PC-3 (cell line): ENCODE results near the gene KRTAP29-1. TPM values are rescaled to one million over a fixed set of nuclear protein-coding genes. Genes with fewer than 3 reads are reported as not detected.

Experiments
- ATAC-seq: fragments of 200-7000 bp; cut with Tn5 transposase; 2 replicates; pipeline ENCODE4 v1.9.1; 2020; ENCODE audit warnings: mild to moderate bottlenecking, moderate library complexity
- BruUV-seq: library from RNA; stranded (reverse); fragments of 400-500 nt; replicated peaks from 2 replicates; lab custom pipeline; 2021; lab: Mats Ljungman, UMichigan
- CTCF ChIA-PET: fragments of 300-600 bp; sonication (Branson Sonifier 250); formaldehyde crosslinking; loops from one replicate; lab custom pipeline; 2022; ENCODE audit warnings: antibody characterized with exemption; lab: Charles Lee
- POLR2A ChIA-PET: fragments of 300-600 bp; sonication (Branson Sonifier 250); formaldehyde crosslinking; loops from one replicate; lab custom pipeline; 2022; ENCODE audit warnings: antibody characterized with exemption; ENCODE audit not compliant: unreplicated experiment; lab: Charles Lee
- DNase-seq: peaks from one replicate; pipeline ENCODE4 v3.0.0-alpha.2; 2015
- H2AFZ ChIP-seq: fragments of 300-600 bp; sonication (generic); 2 replicates; pipeline ENCODE4 v1.6.0; 2016; ENCODE audit warnings: antibody characterized with exemption, low read length
- H3F3A ChIP-seq: fragments of 300-600 bp; sonication (generic); one replicate; pipeline ENCODE4 v1.6.0; 2017; ENCODE audit warnings: antibody characterized with exemption, low read length, control low read depth, mild to moderate bottlenecking; ENCODE audit not compliant: unreplicated experiment
- H3K27ac ChIP-seq: fragments of 300-600 bp; sonication (generic); 2 replicates; pipeline ENCODE4 v1.5.1; 2016; ENCODE audit warnings: mild to moderate bottlenecking, low read length
- H3K27me3 ChIP-seq: fragments of 300-600 bp; sonication (generic); 2 replicates; pipeline ENCODE4 v1.6.1; 2016; ENCODE audit warnings: low read length, mixed read lengths
- H3K36me3 ChIP-seq: fragments of 300-600 bp; sonication (generic); 2 replicates; pipeline ENCODE4 v1.6.1; 2016; ENCODE audit warnings: low read depth, mixed run types, low read length, mixed read lengths
- H3K4me1 ChIP-seq: fragments of 300-600 bp; sonication (generic); 2 replicates; pipeline ENCODE4 v1.5.1; 2016; ENCODE audit warnings: low read length; ENCODE audit not compliant: insufficient read depth
- H3K4me2 ChIP-seq: fragments of 300-600 bp; sonication (generic); 2 replicates; pipeline ENCODE4 v1.6.0; 2016; ENCODE audit warnings: low read length
- H3K4me3 ChIP-seq: fragments of 300-600 bp; sonication (generic); 2 replicates; pipeline ENCODE4 v1.5.1; 2016; ENCODE audit warnings: mild to moderate bottlenecking, low read length, mixed read lengths
- H3K79me2 ChIP-seq: fragments of 300-600 bp; sonication (generic); 2 replicates; pipeline ENCODE4 v1.6.1; 2017; ENCODE audit warnings: low read length, mixed read lengths
- H3K9ac ChIP-seq: fragments of 300-600 bp; sonication (generic); 2 replicates; pipeline ENCODE4 v1.6.0; 2016; ENCODE audit warnings: mild to moderate bottlenecking, low read length
- H3K9me2 ChIP-seq: fragments of 300-600 bp; sonication (generic); replicated peaks from 2 replicates; pipeline ENCODE4 v1.6.1; 2016; ENCODE audit warnings: mixed run types, low read length, mixed read lengths
- H3K9me3 ChIP-seq: fragments of 300-600 bp; sonication (generic); 2 replicates; pipeline ENCODE4 v1.6.1; 2016; ENCODE audit warnings: low read length, mixed read lengths
- H4K20me1 ChIP-seq: fragments of 300-600 bp; sonication (generic); 2 replicates; pipeline ENCODE4 v1.6.1; 2016; ENCODE audit warnings: low read length, mixed read lengths
- CTCF ChIP-seq: fragments of 300-600 bp; sonication (generic); conservative IDR thresholded peaks from 2 replicates; pipeline ENCODE4 v1.5.1; 2017; ENCODE audit warnings: antibody characterized with exemption, low read depth, mild to moderate bottlenecking, low read length
- EZH2 ChIP-seq: fragments of 300-600 bp; sonication (generic); IDR thresholded peaks from one replicate; pipeline ENCODE4 v1.6.1; 2017; ENCODE audit warnings: antibody characterized with exemption, mild to moderate bottlenecking, low read length; ENCODE audit not compliant: unreplicated experiment
- EZH2phosphoT487 ChIP-seq: fragments of 300-600 bp; sonication (generic); IDR thresholded peaks from 2 replicates; pipeline ENCODE4 v1.6.1; 2018; ENCODE audit warnings: mild to moderate bottlenecking, antibody characterized with exemption, low read length, borderline replicate concordance
- intact Hi-C: fragments of 100-400 bp; cut with micrococcal nuclease; formaldehyde crosslinking; loops from 2 replicates; pipeline ENCODE4 v1.9.0; 2023
- total RNA-seq: library from RNA; depleted of rRNA; stranded (reverse); fragments of >200 nt; gene quantifications from 2 replicates; pipeline ENCODE4 v1.2.3, GENCODE V29; 2014

The KRTAP29-1 gene
- total RNA-seq, 1 experiment from 2014 or later: not detected

- POLR2A ChIA-PET: interaction anchor here (0.7 kb wide), 1 partner anchor 494 kb away, joined by 3 read pairs; no protein-coding TSS in a partner anchor
- no TSS peak for BruUV-seq
- H3K27ac ChIP-seq: no peak overlapping the region
These were observed 37.0 kb upstream of the KRTAP29-1 start for GRCh38 chr17:41339571-41340172.

GRCh38 chr17:41338961-41339485, 36.4 kb upstream of the KRTAP29-1 start:
- no peaks in the 10 kb centered on the region for H3K9me2 ChIP-seq
- intact Hi-C loops: no loop called here
- no peak overlapping the region for H3K9ac ChIP-seq
- ATAC-seq (no peak), DNase-seq (peak; percentile 21)
- H3F3A ChIP-seq: no peaks in the 10 kb centered on the region
- no peaks in the 10 kb centered on the region for H3K9me3 ChIP-seq
- no peak overlapping the region for H3K4me3 ChIP-seq
- no peak overlapping the region for H3K27ac ChIP-seq
- no TSS peak for BruUV-seq
- no peaks in the 10 kb centered on the region for H3K79me2 ChIP-seq
- no peaks in the 10 kb centered on the region for H3K4me1 ChIP-seq
- no peaks in the 10 kb centered on the region for H3K36me3 ChIP-seq
- no peaks in the 10 kb centered on the region for H4K20me1 ChIP-seq
- H3K27me3 ChIP-seq: no peaks in the 10 kb centered on the region
- H3K4me2 ChIP-seq: no peak overlapping the region
- POLR2A ChIA-PET: no interaction called here
- TF ChIP-seq CTCF: no peak
- no peak for TF ChIP-seq EZH2phosphoT487
- no peak for TF ChIP-seq EZH2
- CTCF ChIA-PET: no interaction called here
- H2AFZ ChIP-seq: peak overlapping the region; percentile 7; the same call in 1 of the 2 replicates

More at GRCh38 chr17:41339571-41340172, 37.0 kb upstream of the KRTAP29-1 start:
- no peaks in the 10 kb centered on the region for H3K27me3 ChIP-seq
- H3K9me3 ChIP-seq: no peaks in the 10 kb centered on the region
- CTCF ChIA-PET: no interaction called here
- H3F3A ChIP-seq: no peaks in the 10 kb centered on the region
- H3K9me2 ChIP-seq: no peaks in the 10 kb centered on the region
- no peak overlapping the region for H2AFZ ChIP-seq
- no peaks in the 10 kb centered on the region for H3K79me2 ChIP-seq
- H3K4me3 ChIP-seq: no peak overlapping the region
- DNase-seq (no peak), ATAC-seq (no peak)
- intact Hi-C loops: no loop called here
- H3K4me1 ChIP-seq: no peaks in the 10 kb centered on the region
- H4K20me1 ChIP-seq: no peaks in the 10 kb centered on the region
- TF ChIP-seq EZH2phosphoT487 (no peak), EZH2 (no peak), CTCF (no peak)
- H3K4me2 ChIP-seq: no peak overlapping the region
- no peaks in the 10 kb centered on the region for H3K36me3 ChIP-seq
- no peak overlapping the region for H3K9ac ChIP-seq

- Histone ChIP-seq H3K27ac (no peak overlapping the region), H4K20me1 (no peaks in the 10 kb centered on the region), H3K27me3 (no peaks in the 10 kb centered on the region), H3K9me3 (no peaks in the 10 kb centered on the region), H3K36me3 (no peaks in the 10 kb centered on the region), H3K79me2 (no peaks in the 10 kb centered on the region), H3K9me2 (no peaks in the 10 kb centered on the region), H2AFZ (no peak overlapping the region), H3K4me2 (no peak overlapping the region), H3F3A (no peaks in the 10 kb centered on the region), H3K4me3 (no peak overlapping the region), H3K9ac (no peak overlapping the region), H3K4me1 (no peaks in the 10 kb centered on the region)
- DNase-seq (no peak), ATAC-seq (no peak)
- TF ChIP-seq CTCF: no peak
- no peak for TF ChIP-seq EZH2
- no peak for TF ChIP-seq EZH2phosphoT487
- no TSS peak for BruUV-seq
- intact Hi-C loops: no loop called here
- POLR2A ChIA-PET: no interaction called here
- CTCF ChIA-PET: no interaction called here
These were observed 33.1 kb upstream of the KRTAP29-1 start for GRCh38 chr17:41335747-41336146.
